NCI-H146 treated with DMSO at 0.1 percent for 48 hours (cell line): Measurements from ENCODE around the gene ABCA7.

Source experiments
- DNase-seq: peaks from one replicate; lab custom pipeline; 2025; ENCODE audit not compliant: unreplicated experiment; lab: John Stamatoyannopoulos, UW

ABCA7 gene

DNA sequence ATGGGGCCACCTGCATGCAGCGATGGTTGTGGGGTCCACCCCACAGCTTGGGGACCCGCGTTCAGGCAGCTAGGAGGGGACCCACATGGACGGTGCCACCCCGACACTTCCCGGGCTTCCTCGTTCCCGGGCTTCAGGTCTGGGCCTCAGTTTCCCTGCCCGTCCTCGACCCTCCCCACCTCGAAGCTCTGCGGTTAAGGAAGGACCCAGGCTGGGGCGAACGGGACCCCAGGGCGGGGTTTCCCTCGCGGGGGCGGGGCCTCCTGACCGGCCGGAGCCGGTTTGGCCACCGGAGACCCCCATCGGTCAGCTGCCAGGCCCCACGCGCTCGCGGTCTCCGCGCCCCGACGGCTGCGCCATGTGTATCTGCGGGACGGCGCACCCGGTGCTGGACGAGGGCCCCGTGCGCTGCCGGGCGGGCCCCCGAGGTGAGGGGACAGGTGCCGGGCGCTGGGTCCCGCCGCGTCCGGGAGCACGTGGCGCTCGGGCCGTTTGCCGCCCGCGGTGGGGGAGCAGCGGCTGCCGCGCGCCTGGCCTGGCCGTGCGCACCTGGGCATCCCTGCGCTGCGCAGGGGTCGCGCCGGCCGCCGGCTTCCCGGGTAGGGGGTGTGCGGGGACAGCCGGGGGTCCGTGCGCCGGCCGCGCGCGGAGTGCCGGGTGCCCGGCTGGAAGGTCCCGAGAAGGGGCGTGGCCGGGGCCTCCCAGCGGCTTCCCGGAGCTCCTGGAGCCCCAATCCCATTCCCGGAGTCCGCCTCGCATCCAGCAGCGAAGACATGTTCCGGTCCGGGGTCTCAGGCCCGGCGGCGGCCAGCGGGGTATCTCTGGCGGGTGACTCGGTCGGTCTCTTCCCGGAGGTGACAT, 31.3 kb downstream of the ABCA7 start:
- no peak for DNase-seq

DNA sequence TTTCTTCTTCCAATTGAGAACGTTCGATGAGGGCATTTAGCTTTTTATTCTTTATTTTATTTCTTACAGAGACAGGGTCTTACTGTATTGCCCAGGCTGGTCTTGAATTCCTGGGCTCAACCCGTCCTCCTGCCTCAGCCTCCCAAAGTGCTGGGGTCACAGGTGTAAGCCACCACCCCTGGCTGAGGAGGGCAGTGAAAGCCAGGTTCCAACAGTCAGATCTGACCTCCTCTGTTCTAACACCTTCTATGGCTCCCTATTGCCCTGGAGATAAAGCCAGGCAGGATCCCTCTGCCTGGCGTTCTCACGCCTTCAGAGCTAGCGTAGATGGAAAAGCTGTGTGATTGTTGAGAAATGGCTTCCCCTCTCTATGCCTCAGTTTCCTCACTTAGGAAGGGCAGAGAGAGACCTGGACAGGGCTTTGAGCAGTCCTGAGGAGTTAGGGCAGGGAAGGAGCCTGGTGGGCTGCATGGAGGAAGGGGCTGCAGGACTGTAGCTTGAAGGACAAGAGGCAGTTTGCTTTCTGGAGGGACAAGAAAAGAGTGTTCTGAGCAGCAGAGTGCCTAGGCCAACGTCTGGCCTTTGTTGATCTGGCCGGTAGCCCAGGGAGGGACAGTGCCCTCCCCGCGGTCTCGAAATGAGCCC, 32.6 kb downstream of the ABCA7 start:
- no peak for DNase-seq

DNA sequence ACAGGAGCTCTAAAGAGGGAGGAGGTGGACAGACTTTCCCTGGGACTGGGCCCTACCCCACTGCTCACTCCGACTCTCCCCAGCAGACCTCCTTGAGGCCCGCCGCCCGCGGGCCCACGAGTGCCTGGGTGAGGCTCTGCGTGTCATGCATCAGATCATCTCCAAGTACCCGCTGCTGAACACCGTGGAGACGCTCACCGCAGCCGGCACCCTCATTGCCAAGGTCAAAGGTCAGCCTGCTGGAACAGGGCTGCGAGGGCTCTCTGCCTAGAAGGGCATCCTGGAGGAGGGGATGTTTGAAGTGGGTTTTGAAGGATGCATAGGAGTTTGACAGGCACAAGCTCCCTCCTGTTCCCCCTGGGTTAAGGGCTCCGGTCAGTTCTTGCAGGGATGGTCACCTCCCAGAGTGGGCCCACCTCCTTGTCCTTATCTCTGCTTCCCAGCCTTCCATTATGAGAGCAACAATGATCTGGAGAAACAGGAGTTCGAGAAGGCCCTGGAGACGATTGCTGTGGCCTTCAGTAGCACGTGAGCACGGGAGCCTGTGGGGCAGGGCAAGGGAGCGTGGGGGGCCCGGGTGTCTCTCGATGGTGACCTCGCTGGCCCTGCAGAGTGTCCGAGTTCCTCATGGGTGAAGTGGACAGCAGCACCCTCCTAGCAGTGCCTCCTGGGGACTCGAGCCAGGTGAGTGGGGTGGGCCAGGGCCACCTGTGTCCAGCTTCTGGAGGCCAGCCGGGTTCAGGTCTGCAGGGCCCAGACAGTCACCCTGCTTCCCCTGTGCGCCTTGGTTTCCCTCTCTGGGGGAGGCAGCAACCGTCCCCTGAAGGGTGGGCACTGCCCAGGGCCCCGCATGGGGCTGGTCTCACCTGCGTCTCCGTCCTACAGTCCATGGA, 33.4 kb downstream of the ABCA7 start:
- DNase-seq = no peak

DNA sequence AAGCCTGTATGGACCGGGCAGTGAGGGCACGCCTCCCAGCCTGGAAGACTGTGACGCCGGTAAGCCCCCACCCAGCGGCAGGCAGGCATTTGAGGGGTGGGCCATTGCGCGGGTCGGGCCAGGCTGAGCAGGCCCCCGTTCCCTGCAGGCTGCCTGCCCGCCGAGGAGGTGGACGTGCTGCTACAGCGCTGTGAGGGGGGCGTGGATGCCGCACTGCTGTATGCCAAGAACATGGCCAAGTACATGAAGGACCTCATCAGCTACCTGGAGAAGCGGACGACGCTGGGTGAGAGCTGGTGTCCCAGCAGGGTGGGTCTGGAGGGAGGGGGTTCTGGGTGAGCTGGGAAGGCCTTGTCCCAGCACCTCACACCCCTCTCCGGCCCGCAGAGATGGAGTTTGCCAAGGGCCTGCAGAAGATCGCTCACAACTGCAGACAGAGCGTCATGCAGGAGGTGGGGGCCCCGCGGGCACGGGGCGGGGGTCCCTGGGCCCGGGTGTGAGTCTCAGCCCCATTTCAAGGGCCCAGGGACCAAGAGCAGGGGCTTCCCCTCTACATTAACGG, 34.1 kb downstream of the ABCA7 start:
- no peak for DNase-seq

DNA sequence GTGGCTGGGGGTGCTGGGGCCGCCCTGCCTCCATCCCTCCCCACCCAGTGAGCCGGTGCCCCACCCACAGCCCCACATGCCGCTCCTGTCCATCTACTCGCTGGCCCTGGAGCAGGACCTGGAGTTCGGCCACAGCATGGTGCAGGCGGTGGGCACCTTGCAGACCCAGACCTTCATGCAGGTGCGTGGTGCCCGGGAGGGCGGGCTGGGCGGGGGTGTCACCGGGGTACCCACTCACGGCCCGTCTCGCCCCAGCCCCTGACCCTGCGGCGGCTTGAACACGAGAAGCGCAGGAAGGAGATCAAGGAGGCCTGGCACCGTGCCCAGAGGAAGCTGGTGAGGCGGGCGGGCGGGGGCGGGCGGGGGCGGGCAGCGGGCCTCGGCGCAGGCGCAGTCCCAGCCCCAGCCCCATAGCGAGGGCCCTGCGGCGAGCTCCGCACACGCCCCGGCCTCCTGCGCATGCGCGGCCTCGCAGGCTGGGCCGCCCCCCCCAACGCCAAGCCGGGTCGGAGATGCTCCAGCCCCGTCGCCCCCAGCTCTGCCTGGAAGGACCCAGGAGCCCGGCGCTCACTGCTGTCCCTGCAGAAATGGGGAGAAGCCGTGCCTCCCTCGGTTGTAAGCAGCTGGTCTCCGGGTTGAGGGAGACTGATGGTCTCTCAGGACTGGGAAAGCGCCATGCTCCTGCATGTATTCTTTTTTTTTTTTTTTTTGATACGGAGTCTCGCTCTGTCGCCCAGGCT, 34.8 kb downstream of the ABCA7 start:
- DNase-seq = peak; percentile 62

DNA sequence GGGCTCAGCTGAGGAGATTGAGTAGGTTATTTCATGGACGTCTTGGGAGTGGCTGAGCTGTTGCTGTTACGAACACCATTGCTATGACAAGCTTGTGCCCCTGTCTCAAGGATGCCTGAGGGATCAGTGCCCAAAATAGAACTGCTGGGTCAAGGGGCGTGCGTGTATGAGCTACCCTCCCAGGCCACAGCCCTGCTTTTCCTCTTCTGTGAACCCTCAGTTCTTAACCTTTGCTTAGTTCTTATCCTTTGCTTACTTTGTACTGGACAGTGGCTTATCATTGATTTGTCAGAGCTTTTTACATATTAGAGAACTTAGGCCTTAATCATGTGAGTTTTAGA, 36.1 kb downstream of the ABCA7 start:
- DNase-seq = no peak

DNA sequence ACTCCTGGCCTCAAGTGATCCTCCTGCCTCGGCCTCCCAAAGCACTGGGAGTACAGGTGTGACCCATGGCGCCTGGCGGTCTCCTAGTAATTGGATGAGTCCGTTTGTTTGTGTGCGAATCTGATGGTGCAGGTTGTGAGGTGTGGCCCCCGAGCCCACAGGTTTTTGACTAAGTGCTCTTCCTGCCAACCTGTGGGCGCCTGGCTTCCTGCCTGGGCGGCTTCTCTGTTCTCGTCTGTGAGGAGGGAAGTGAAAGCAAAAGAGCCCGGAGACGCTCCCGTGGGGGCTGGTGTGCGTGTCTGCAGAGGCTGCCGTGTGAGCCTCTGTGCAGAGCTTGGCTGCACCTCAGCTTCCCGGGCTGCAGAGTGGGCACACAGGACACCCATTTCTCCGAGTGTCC, 37.0 kb downstream of the ABCA7 start:
- DNase-seq = no peak

DNA sequence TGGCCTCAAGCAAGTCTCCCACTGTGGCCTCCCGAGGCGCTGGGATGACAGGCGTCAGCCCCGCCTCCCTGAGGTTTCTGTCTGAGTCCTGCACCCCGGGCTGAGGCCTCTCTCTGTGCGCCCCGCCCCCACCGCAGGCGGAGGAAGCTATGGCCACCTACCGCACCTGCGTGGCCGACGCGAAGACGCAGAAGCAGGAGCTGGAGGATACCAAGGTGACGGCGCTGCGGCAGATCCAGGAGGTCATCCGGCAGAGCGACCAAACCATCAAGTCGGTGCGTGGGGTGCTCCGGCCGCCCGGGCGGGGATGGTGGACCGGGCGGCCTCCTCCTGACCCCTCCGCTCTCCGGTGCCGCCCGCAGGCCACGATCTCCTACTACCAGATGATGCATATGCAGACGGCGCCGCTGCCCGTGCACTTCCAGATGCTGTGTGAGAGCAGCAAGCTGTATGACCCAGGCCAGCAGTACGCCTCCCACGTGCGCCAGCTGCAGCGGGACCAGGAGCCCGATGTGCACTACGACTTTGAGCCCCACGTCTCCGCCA, 39.7 kb downstream of the ABCA7 start:
- DNase-seq = no peak

DNA sequence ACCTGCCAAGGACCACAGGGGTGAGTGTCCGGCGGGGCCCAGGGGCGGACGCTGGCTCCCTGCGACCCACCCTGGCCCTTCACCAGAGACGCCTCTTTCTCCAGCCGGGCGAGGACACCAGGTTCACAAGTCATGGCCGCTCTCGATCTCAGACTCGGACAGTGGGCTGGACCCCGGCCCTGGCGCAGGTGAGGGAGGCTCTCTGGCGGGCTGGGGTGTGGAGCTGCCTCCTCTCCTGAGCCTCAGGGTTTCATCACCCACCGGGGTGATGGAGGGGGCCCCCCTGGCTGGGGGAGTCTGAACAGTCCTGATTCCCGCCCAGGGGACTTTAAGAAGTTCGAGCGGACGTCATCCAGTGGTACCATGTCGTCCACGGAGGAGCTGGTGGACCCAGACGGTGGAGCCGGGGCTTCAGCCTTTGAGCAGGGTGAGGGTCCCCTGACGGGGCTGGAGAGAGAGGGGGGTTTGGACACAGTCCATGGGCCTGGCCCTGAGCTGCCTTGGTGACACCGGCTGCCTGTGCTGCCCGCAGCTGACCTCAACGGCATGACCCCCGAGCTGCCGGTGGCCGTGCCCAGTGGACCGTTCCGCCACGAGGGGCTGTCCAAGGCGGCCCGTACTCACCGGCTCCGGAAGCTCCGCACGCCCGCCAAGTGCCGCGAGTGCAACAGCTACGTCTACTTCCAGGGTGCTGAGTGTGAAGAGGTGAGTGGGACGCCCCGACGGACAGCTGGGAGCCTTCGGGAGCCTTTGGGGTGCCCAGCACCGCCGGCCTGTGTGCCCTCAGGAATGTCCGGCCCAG, 40.7 kb downstream of the ABCA7 start:
- no peak for DNase-seq

DNA sequence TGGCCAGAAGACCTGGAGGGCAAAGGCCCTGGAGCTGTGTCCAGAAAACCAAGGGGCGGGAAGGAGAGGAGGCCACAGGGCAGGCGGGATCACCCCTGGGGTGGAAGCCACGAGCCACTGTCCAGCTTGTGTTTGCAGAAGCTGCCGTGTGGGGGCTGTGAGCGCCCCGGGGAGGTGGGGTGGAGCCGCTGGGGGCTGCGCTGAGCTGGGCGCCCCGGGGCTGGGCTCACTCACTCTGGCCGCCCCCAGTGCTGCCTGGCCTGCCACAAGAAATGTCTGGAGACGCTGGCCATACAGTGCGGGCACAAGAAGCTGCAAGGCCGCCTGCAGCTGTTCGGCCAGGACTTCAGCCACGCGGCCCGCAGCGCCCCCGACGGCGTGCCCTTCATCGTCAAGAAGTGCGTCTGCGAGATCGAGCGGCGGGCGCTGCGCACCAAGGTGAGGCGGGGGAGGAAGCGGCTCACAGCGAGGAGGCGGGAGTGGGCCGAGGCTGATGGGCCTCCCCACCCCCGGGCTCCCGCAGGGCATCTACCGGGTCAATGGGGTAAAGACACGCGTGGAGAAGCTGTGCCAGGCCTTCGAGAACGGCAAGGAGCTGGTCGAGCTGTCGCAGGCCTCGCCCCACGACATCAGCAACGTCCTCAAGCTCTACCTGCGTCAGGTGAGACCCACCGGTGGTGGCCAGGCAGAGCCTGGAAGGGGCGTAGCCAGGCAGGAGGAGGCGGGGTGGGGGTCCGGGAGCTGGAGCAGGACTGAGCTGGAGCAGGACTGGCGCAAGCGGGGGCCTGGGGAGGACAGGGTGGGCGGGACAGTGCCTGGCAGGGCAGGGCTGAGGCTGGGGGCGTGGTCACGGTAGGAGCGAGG, 41.6 kb downstream of the ABCA7 start:
- no peak for DNase-seq

DNA sequence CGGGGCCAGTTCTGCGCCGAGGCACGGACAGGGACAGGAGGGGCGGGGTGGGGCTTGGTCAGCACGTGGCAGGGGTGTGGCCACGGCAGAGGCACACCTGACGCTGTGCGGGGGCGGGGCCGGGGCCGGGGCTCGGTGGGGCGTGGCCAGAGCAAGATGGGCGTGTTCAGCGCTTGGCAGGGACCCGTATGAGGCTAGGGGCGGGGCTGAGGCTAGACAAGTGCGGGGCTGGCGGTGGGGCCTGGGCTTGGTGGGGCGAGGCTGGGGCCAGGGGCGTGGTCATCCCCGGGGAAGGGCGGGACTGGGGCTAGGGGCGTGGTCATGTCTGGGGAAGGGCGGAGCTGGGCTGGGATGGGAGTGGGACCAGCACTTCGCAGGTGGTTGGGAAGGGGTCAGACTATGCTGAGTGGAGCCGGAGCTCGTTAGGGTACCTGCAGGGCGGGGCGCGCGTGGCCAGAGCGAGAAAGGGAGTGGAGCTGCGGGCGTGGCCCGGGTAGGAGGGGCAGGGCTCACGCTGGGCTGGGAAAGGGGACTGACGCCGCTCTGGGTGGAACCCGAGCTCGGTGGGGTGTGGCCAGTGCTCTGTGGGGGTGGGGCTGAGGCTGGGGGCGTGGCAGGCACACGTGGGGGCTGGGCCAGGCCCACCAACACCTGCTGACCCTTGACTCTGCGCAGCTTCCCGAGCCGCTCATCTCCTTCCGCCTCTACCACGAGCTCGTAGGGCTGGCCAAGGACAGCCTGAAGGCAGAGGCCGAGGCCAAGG, 42.4 kb downstream of the ABCA7 start:
- peak; percentile 87 for DNase-seq

DNA sequence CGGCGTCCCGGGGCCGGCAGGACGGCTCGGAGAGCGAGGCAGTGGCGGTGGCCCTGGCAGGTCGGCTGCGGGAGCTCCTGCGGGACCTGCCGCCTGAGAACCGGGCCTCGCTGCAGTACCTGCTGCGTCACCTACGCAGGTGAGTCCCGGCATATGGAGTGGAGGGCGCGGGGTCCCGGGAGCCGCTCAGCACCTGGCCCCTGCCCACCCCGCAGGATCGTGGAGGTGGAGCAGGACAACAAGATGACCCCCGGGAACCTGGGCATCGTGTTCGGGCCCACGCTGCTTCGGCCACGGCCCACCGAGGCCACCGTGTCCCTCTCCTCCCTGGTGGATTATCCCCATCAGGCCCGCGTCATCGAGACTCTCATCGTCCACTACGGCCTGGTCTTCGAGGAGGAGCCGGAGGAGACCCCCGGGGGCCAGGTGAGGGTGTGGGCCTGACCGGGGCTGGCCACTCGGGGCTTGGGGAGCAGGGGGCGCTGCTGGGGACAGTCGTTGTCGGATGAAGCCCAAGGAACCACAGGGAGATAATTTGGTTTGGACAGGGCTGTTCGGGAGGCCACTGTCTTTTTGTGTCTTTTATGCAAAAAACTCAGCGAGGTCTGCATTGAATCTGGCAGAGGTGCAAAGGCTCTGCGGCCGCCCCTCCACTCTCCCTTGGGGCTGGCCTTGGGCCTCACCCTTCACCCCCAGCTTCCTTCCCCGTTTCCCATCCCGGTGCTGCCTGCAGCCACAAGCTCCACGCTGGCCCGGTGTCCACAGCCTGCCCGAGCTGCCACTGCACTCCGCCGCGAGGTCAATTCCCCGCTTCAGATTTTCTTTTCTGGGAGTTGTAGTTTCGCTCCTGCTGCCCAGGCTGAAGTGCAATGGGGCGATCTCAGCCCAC, 43.3 kb downstream of the ABCA7 start:
- no peak for DNase-seq

DNA sequence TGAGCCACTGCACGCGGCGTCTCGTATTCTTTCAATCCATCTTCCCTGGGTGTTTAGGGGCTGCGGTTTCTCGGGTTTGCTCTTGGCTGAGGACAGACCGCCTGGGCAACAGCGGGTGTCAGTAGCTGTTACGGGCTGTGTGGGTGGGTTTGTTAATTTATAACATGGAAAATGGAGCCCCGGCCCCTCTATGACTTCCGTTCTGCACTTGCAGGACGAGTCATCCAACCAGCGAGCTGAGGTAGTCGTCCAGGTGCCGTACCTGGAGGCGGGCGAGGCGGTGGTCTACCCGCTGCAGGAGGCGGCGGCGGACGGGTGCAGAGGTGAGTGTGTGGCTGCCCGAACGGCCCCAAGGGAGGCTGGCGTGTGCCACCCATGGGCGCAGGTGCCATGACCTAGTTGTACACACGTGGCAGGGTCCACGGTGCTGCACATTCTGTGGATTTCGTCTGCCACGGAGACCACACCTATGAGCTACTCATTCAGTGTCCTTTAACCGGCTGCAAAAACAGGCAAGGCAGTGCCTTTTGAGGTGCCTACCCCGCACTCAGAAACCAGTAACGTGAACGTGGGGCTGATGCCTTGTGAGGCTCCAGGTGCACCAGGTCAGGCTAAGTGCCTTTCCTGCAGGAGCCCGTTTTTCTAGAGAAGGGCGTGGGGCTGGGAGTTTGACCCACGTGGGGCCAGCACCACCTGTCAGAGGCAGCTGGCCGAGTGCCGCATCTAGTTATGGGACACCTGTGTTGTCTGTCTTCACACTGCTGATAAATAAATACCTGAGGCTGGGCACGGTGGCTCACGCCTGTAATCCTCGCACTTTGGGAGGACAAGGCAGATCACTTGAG, 44.3 kb downstream of the ABCA7 start:
- no peak for DNase-seq

DNA sequence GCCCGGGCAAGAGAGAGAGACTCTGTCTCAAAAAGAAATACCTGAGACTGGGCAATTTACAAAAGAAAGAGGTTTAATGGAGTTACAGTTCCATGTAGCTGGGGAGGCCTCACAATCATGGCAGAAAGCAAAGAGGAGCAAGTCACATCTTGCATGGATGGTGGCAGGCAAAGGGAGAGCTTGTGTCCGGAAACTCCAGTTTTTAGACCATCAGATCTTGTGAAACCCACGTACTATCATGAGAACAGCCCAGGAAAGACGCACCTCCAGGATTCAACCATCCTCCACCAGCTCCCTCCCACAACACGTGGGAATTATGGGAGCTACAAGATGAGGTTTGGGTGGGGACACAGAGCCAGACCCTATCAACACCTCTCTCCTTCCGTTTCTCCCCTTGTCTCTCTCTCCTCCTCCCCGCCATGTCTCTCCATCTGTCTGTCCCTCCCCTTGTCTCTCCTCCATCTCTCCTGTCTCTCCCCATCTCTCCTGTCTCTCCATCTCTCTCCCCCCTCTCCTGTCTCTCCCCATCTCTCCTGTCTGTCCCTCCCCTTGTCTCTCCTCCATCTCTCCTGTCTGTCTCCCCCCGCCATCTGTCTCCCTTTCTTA, 45.2 kb downstream of the ABCA7 start:
- DNase-seq = no peak

DNA sequence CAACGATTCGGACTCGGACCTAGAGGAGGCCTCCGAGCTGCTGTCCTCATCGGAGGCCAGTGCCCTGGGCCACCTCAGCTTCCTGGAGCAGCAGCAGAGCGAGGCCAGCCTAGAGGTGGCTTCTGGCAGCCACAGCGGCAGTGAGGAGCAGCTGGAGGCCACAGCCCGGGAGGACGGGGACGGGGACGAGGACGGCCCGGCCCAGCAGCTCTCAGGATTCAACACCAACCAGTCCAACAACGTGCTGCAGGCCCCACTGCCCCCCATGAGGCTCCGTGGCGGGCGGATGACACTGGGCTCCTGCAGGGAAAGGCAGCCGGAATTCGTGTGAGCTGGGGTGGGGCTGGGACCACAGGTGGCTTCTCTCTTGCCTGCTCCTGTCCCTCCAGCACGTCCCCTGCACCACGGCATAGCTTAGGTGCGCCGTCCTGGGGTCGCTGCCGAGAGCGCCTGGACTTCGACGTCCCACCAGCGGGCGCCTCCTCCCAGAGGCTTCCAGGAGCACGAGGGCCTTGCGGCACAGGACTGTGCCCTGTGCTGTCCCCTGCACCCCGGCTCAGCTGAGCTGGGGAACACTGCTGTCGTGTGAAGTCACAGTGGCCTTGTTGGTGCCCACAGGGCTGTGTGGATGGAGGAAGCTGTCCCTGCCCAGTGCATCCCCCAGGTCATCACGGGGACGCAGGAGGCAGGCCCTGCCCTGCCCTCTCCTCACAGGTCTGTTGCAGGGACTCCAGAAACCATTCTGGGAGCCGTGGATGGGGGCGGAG, 46.0 kb downstream of the ABCA7 start:
- no peak for DNase-seq
